NCI-H1105 treated with DMSO at 0.1 percent for 48 hours (cell line): Measurements from ENCODE around the gene CFAP20DC.
"Not testable (repeated sequence)": the region's sequence is repeated elsewhere in the genome, so short reads cannot be mapped to it uniquely, and the experiment has no call there.

ENCODE experiments used
- DNase-seq: peaks from one replicate; lab custom pipeline; 2025; lab: John Stamatoyannopoulos, UW

The CFAP20DC gene

GRCh38 chr3:59017617-59017984, 32.2 kb downstream of the CFAP20DC start:
- no peak for DNase-seq

GRCh38 chr3:59016930-59017616, 32.8 kb downstream of the CFAP20DC start:
- no peak for DNase-seq

- DNase-seq: no peak
Measured at GRCh38 chr3:59013611-59014010, 36.2 kb downstream of the CFAP20DC start.

GRCh38 chr3:59006634-59007517, 42.9 kb downstream of the CFAP20DC start:
- DNase-seq: peak; percentile 4

GRCh38 chr3:59001675-59002074, 48.1 kb downstream of the CFAP20DC start:
- DNase-seq: peak; percentile 0

GRCh38 chr3:58999774-59000160, 50.1 kb downstream of the CFAP20DC start:
- DNase-seq: no peak

GRCh38 chr3:58999134-58999773, 50.6 kb downstream of the CFAP20DC start:
- no peak for DNase-seq

GRCh38 chr3:58998476-58999117, 51.2 kb downstream of the CFAP20DC start:
- DNase-seq: no peak

- DNase-seq: no peak
Measured at GRCh38 chr3:58996730-58997129, 53.1 kb downstream of the CFAP20DC start.

- peak; percentile 55 for DNase-seq
Measured at GRCh38 chr3:58994746-58995330, 55.0 kb downstream of the CFAP20DC start.

- DNase-seq: no peak
Measured at GRCh38 chr3:58993547-58993946, 56.3 kb downstream of the CFAP20DC start.

- no peak for DNase-seq
Measured at GRCh38 chr3:58991623-58992022, 58.2 kb downstream of the CFAP20DC start.

GRCh38 chr3:58991026-58991425, 58.8 kb downstream of the CFAP20DC start:
- no peak for DNase-seq

GRCh38 chr3:58989955-58990354, 59.9 kb downstream of the CFAP20DC start:
- DNase-seq: no peak

- DNase-seq: no peak
Measured at GRCh38 chr3:58989163-58989562, 60.7 kb downstream of the CFAP20DC start.

GRCh38 chr3:58988041-58988440, 61.8 kb downstream of the CFAP20DC start:
- DNase-seq: no peak

- no peak for DNase-seq
Measured at GRCh38 chr3:58986654-58987053, 63.2 kb downstream of the CFAP20DC start.

- DNase-seq: no peak
Measured at GRCh38 chr3:58979840-58980239, 70.0 kb downstream of the CFAP20DC start.

- no peak for DNase-seq
Measured at GRCh38 chr3:58973796-58974195, 76.0 kb downstream of the CFAP20DC start.

- DNase-seq: not testable (repeated sequence)
Measured at GRCh38 chr3:58967866-58968265, 82.0 kb downstream of the CFAP20DC start.

- DNase-seq: no peak
Measured at GRCh38 chr3:58965865-58966264, 84.0 kb downstream of the CFAP20DC start.

GRCh38 chr3:58963928-58964503, 85.8 kb downstream of the CFAP20DC start:
- DNase-seq: no peak
